Erythroblast (primary cell): ENCODE measurements around the gene DROSHA.
A peak's percentile ranks its signal among the peaks of the same experiment; 100 is the strongest.

Experiments used
- DNase-seq, 2 experiments: peaks; one replicate each; lab custom pipeline; 2025; lab: John Stamatoyannopoulos, UW
- GATA1 ChIP-seq: IDR thresholded peaks from 2 replicates; pipeline ENCODE4 v1.6.1; 2011; ENCODE audit warnings: low read depth, mild to moderate bottlenecking, control low read depth, low read length, moderate library complexity
- POLR2A ChIP-seq: IDR thresholded peaks from 2 replicates; pipeline ENCODE4 v1.6.1; 2011; ENCODE audit warnings: mild to moderate bottlenecking, low read length

DROSHA gene

GRCh38 chr5:31470608-31471007, 61.3 kb downstream of the DROSHA start:
- TF ChIP-seq POLR2A (no peak), GATA1 (no peak)
- DNase-seq = peak; percentile 85 to 89

DNA sequence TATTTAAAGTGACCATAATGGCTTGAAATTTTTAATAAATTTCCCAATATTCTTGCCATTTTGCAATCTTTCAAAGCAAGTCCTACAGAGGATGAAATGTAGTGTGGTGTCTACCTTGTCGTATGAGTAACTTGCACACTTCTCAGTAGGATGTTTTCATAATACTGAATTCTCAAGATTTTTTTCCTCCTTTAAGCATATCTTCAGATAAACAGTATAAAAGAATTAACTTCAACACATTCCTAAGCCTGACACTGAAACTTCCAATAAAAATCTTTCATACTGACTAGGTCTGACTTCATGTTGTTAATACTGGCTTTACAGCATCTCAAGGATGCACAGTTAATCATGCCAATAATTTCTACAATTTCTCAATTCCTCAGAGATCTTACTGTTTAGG, 62.0 kb downstream of the DROSHA start:
- TF ChIP-seq POLR2A (no peak), GATA1 (no peak)
- no peak for DNase-seq

- no peak for DNase-seq
- TF ChIP-seq GATA1 (no peak), POLR2A (no peak)
Measured at GRCh38 chr5:31469466-31469865, 62.4 kb downstream of the DROSHA start.

DNA sequence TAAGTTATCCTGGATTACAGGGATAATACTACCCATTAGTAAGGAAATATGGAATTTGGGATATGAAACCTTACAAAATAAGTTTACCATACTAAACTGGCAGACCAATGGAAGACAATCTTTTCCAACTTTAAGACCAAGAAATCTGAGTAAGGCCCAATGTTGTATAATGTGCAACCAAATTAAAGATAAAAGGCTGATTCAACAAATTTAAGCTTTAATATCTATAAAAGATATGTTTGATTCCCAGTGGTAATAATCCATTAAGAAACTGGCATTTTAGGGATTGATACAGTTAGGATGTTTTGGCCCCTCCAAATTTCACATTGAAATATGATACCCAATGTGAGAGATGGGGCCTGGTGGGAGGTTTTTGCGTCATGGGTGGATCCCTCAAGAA, 66.6 kb downstream of the DROSHA start:
- TF ChIP-seq POLR2A (no peak), GATA1 (no peak)
- DNase-seq = no peak

GRCh38 chr5:31464081-31464480, 67.8 kb downstream of the DROSHA start:
- TF ChIP-seq POLR2A (no peak), GATA1 (no peak)
- DNase-seq = no peak

DNA sequence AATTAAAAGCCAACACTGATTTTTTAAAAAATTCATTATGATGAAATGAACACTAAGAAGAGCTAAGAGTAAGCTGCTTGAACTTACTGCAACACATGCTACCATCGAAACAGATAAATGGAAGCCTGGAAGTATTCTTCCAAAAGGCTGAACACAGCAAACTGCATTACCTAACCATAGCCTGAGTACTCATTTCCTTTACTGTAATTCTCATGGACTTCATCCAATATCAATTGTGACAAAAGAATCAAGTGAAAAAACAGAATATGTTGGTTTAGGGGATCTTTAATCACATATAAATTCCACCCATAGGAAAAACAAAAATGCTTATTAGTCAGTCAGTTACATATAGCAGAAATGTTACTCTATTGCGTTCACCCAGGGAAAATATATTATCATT, 68.5 kb downstream of the DROSHA start:
- TF ChIP-seq POLR2A (no peak), GATA1 (no peak)
- DNase-seq = no peak

GRCh38 chr5:31459594-31459993, 72.3 kb downstream of the DROSHA start:
- TF ChIP-seq GATA1 = no peak
- no peak for TF ChIP-seq POLR2A
- DNase-seq = no peak

DNA sequence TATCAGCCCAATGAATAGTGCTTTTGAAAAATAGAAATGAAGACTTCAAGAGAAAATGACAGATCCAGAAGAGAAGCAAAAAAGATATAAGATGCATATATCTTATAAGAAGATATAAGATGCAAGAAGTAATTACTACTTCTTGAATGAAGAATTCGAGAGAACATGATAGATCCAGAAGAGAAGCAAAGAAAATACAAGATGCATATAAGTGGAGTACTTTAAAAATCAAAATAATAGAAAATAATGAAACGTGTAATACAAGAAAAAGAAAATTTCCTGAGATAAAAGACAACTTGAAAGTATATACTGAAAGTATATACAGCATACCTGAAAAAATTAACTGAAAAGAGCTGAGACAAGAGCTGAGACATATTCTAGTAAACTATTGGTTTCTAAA, 76.7 kb downstream of the DROSHA start:
- DNase-seq = no peak
- TF ChIP-seq GATA1 (no peak), POLR2A (no peak)

- no peak for DNase-seq
- no peak for TF ChIP-seq GATA1
- TF ChIP-seq POLR2A = no peak
Measured at GRCh38 chr5:31453522-31453921, 78.4 kb downstream of the DROSHA start.

DNA sequence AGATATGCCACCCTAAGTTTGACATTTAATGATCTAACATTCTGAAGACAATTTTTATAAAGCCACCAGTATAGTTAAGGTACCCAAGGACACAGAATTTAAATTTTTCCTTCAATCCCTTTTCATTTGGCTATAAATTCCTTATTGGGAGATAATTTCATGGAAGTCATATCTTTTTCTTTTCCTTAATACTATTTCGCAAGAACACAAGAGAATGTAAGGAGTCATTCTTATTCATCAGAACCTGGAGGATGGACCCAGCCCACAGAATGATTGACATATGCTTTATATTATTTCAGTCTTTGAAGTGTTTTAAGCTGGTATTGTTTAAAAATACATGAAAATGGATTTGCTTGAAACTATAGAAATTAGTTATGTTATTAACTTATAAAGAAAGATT, 79.6 kb downstream of the DROSHA start:
- DNase-seq = no peak
- TF ChIP-seq POLR2A (no peak), GATA1 (no peak)

DNA sequence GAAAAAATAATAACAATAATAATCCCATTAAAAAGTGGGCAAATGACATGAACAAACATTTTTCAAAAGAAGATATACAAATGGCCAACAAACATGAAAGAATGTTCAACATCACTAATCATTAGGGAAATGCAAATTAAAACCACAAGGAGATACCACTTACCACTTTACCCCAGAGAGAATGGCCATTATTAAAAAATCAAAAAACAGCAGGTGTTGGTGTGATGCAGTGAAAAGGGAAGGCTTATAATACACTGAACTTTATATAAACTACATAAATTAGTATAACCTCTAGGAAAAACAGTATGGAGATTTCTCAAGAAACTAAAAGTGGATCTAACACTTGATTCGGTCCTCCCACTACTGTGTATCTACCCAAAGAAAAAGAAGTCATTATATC, 81.9 kb downstream of the DROSHA start:
- DNase-seq = no peak
- no peak for TF ChIP-seq GATA1
- no peak for TF ChIP-seq POLR2A

- no peak for DNase-seq
- no peak for TF ChIP-seq POLR2A
- no peak for TF ChIP-seq GATA1
Measured at GRCh38 chr5:31449174-31449573, 82.7 kb downstream of the DROSHA start.

DNA sequence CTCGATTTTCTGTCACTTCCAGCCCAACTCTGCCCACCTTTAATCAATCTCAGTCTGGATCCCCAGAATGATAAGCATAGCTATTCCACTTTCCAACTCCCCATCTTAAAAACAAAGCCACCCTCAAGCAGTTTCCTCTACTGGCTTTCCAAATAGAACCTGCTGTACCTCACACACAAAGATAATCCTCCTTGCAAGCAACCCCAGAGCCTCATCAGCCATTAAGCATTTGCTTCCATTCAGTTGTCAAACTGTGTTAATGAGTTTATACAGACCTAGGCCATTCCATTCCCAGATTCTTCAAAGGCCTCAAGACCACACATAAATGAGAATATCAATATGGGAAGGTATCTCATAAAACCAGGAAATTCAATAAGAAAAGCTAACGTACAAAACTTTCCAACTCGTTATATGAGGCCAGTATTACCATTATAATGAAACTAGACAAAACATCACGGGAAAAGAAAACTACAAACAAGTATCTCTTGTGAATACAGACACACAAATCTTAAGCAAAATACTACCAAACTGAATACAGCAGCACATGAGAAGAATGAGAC, 86.8 kb downstream of the DROSHA start:
- TF ChIP-seq GATA1 = no peak
- no peak for TF ChIP-seq POLR2A
- no peak for DNase-seq

DNA sequence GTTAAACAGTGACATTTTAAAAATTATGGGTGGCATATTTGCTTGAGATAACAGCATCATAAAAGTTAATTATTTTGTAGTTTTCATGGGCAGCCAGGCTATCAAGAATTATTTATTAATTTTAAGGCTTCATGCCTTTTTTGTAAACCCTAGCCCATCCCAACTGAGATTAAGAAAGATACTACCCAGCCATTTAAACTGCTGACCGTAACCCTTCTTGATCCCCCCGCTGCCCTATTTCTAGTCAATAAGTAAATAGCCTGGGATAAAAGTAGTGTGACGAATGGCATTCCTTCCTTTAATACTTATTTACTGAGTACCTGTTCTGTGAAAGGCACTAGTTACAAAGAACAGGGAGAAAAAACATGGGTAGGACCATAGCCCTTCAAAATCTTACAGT, 88.3 kb downstream of the DROSHA start:
- TF ChIP-seq POLR2A (no peak), GATA1 (no peak)
- no peak for DNase-seq

- TF ChIP-seq POLR2A (no peak), GATA1 (no peak)
- no peak for DNase-seq
Measured at GRCh38 chr5:31442058-31442745, 89.7 kb downstream of the DROSHA start.
